ENCODE data around the gene SRRM5. TPM values are rescaled to one million over a fixed set of nuclear protein-coding genes. Genes with fewer than 3 reads are reported as not detected.

The SRRM5 gene
- total and polyA plus RNA-seq, 2 of the 13 experiments (the other 11 are each of a cell fraction or from before 2014, with no cell fraction given) = 0.11 to 0.16 TPM

- no peak for TF ChIP-seq ZNF710 (CRISPR knock-in tag; IDR thresholded peaks at IDR 0.05; ENCODE audit: borderline replicate concordance)
- TF ChIP-seq ZBTB7B (CRISPR knock-in tag; IDR thresholded peaks at IDR 0.05) = no peak
- TF ChIP-seq ZFP90 (CRISPR knock-in tag; IDR thresholded peaks at IDR 0.05; ENCODE audit: borderline replicate concordance) = no peak
- TF ChIP-seq ZNF10 (CRISPR knock-in tag; IDR thresholded peaks at IDR 0.05; ENCODE audit: borderline replicate concordance, low read depth) = no peak
- TF ChIP-seq RXRB (CRISPR knock-in tag; IDR thresholded peaks at IDR 0.05; ENCODE audit: borderline replicate concordance) = no peak
- peak; percentile 73; the same call in 1 of the 2 replicates for TF ChIP-seq GMEB1 (CRISPR knock-in tag; IDR thresholded peaks at IDR 0.05; ENCODE audit: borderline replicate concordance)
- peak; percentile 62 for TF ChIP-seq NFYB (CRISPR knock-in tag; IDR thresholded peaks at IDR 0.05)
- no peak for TF ChIP-seq GABPA (IDR thresholded peaks at IDR 0.05; ENCODE audit: low read depth, low read length)
- TF ChIP-seq GABPA (CRISPR knock-in tag; IDR thresholded peaks at IDR 0.05; ENCODE audit: low read depth) = peak; percentile 56
- peak; percentile 70 for TF ChIP-seq HDAC1 (CRISPR knock-in tag; IDR thresholded peaks at IDR 0.05)
- no peak for TF ChIP-seq AHDC1 (CRISPR knock-in tag; IDR thresholded peaks at IDR 0.05; ENCODE audit: borderline replicate concordance)
- TF ChIP-seq PHB2 (IDR thresholded peaks at IDR 0.05; ENCODE audit: partially characterized antibody) = no peak
- no peak; the same call in 1 of the 2 replicates for TF ChIP-seq KMT2A (CRISPR knock-in tag; IDR thresholded peaks at IDR 0.05)
- TF ChIP-seq ZNF597 (CRISPR knock-in tag; IDR thresholded peaks at IDR 0.05) = no peak
Observed at GRCh38 chr19:43575156-43575950, 36.5 kb upstream of the SRRM5 start, which contains the start of the genes PINLYP and XRCC1 (continued).

All from HepG2 (cell line).